ENCODE results near the gene ZBTB5.

Gene ZBTB5

DNA sequence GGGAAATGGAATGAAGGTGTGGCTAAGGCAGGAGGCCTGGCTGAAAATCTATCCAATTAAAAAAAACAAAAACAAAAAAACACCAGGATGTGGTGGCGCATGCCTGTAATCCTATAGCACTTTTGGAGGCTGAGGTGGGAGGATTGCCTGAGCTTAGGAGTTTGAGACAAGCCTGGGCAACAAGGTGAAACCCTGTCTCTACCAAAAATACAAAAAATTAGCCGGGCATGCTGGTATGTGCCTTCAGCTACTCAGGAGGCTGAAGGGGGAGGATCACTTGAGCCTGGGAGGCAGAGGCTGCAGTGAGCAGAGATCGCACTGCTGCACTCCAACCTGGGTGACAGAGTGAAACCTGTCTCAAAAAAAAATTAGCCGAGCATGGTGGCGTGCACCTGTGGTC is 21.7 kb downstream of the ZBTB5 start:
- Histone ChIP-seq H3K79me2 (ENCODE audit: insufficient read depth, low read length) (peaks cover 53% of the 10 kb centered on the region), H4K20me1 (ENCODE audit: low read depth, low read length) (peaks cover 6% of the 10 kb centered on the region; the same call in 1 of the 2 replicates), H2AFZ (ENCODE audit: low read depth, low read length, severe bottlenecking) (no peak overlapping the region), H3K27me3 (ENCODE audit: low read length) (no peaks in the 10 kb centered on the region), H3F3A (ENCODE audit: insufficient read depth) (peaks cover 22% of the 10 kb centered on the region), H3K9ac (ENCODE audit: low read length) (no peak overlapping the region), H3K9me2 (replicated peaks; ENCODE audit: insufficient read depth, low read length) (no peaks in the 10 kb centered on the region), H3K9me3 (ENCODE audit: insufficient read depth, low read length) (no peaks in the 10 kb centered on the region), H3K27ac (ENCODE audit: low read depth, low read length) (no peak overlapping the region), H3K4me2 (ENCODE audit: low read depth, low read length, poor library complexity, severe bottlenecking) (no peak overlapping the region), H3K36me3 (ENCODE audit: low read length) (peaks cover 12% of the 10 kb centered on the region; the same call in 1 of the 2 replicates), H3K4me3 (ENCODE audit: insufficient read depth, low read length, poor library complexity, severe bottlenecking) (no peak overlapping the region)
- TF ChIP-seq, protein P1, sequence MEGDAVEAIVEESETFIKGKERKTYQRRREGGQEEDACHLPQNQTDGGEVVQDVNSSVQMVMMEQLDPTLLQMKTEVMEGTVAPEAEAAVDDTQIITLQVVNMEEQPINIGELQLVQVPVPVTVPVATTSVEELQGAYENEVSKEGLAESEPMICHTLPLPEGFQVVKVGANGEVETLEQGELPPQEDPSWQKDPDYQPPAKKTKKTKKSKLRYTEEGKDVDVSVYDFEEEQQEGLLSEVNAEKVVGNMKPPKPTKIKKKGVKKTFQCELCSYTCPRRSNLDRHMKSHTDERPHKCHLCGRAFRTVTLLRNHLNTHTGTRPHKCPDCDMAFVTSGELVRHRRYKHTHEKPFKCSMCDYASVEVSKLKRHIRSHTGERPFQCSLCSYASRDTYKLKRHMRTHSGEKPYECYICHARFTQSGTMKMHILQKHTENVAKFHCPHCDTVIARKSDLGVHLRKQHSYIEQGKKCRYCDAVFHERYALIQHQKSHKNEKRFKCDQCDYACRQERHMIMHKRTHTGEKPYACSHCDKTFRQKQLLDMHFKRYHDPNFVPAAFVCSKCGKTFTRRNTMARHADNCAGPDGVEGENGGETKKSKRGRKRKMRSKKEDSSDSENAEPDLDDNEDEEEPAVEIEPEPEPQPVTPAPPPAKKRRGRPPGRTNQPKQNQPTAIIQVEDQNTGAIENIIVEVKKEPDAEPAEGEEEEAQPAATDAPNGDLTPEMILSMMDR (IDR thresholded peaks at IDR 0.05; ENCODE audit: insufficient read depth, low read length, poor library complexity, severe bottlenecking) = no peak
- TF ChIP-seq EZH2phosphoT487 (conservative IDR thresholded peaks at IDR 0.05; ENCODE audit: low read length) = no peak

- Histone ChIP-seq H3K36me3 (ENCODE audit: low read length) (peaks cover 22% of the 10 kb centered on the region), H2AFZ (ENCODE audit: low read depth, low read length, severe bottlenecking) (no peak overlapping the region), H3F3A (ENCODE audit: insufficient read depth) (peaks cover 25% of the 10 kb centered on the region), H3K4me3 (ENCODE audit: insufficient read depth, low read length, poor library complexity, severe bottlenecking) (no peak overlapping the region), H3K9me2 (replicated peaks; ENCODE audit: insufficient read depth, low read length) (no peaks in the 10 kb centered on the region), H3K27ac (ENCODE audit: low read depth, low read length) (no peak overlapping the region), H3K9ac (ENCODE audit: low read length) (no peak overlapping the region), H3K4me2 (ENCODE audit: low read depth, low read length, poor library complexity, severe bottlenecking) (no peak overlapping the region), H4K20me1 (ENCODE audit: low read depth, low read length) (peaks cover 6% of the 10 kb centered on the region; the same call in 1 of the 2 replicates), H3K27me3 (ENCODE audit: low read length) (no peaks in the 10 kb centered on the region), H3K9me3 (ENCODE audit: insufficient read depth, low read length) (no peaks in the 10 kb centered on the region), H3K79me2 (ENCODE audit: insufficient read depth, low read length) (peaks cover 50% of the 10 kb centered on the region)
- TF ChIP-seq, protein P1 (IDR thresholded peaks at IDR 0.05; ENCODE audit: insufficient read depth, low read length, poor library complexity, severe bottlenecking) = no peak
- TF ChIP-seq EZH2phosphoT487 (conservative IDR thresholded peaks at IDR 0.05; ENCODE audit: low read length) = no peak
These were observed 22.7 kb downstream of the ZBTB5 start for GRCh38 chr9:37442556-37442955.

GRCh38 chr9:37441776-37442370 is 23.4 kb downstream of the ZBTB5 start:
- Histone ChIP-seq H3K9ac (ENCODE audit: low read length) (no peak overlapping the region), H3K9me2 (replicated peaks; ENCODE audit: insufficient read depth, low read length) (no peaks in the 10 kb centered on the region), H4K20me1 (ENCODE audit: low read depth, low read length) (peaks cover 6% of the 10 kb centered on the region; the same call in 1 of the 2 replicates), H3F3A (ENCODE audit: insufficient read depth) (peaks cover 30% of the 10 kb centered on the region), H3K27me3 (ENCODE audit: low read length) (no peaks in the 10 kb centered on the region), H2AFZ (ENCODE audit: low read depth, low read length, severe bottlenecking) (no peak overlapping the region), H3K4me3 (ENCODE audit: insufficient read depth, low read length, poor library complexity, severe bottlenecking) (no peak overlapping the region), H3K79me2 (ENCODE audit: insufficient read depth, low read length) (peaks cover 48% of the 10 kb centered on the region), H3K27ac (ENCODE audit: low read depth, low read length) (no peak overlapping the region), H3K36me3 (ENCODE audit: low read length) (peaks cover 28% of the 10 kb centered on the region), H3K4me2 (ENCODE audit: low read depth, low read length, poor library complexity, severe bottlenecking) (no peak overlapping the region), H3K9me3 (ENCODE audit: insufficient read depth, low read length) (no peaks in the 10 kb centered on the region)
- TF ChIP-seq EZH2phosphoT487 (conservative IDR thresholded peaks at IDR 0.05; ENCODE audit: low read length) = no peak
- TF ChIP-seq, protein P1 (IDR thresholded peaks at IDR 0.05; ENCODE audit: insufficient read depth, low read length, poor library complexity, severe bottlenecking) = no peak
